K562 (cell line): Measurements from ENCODE around the gene PDE8A. TPM values are rescaled to one million over a fixed set of nuclear protein-coding genes. Genes with fewer than 3 reads are reported as not detected.

Experiments used
- ATAC-seq: fragments of 200-7000 bp; cut with Tn5 transposase; 3 replicates; pipeline ENCODE4 v1.9.1; 2020; ENCODE audit warnings: moderate library complexity
- BruUV-seq: library from RNA; stranded (reverse); fragments of 400-500 nt; replicated peaks from 2 replicates; lab custom pipeline; 2021; lab: Mats Ljungman, UMichigan
- CTCF ChIA-PET: fragments of 300-600 bp; formaldehyde crosslinking; extraction: SDS; loops from one replicate; lab custom pipeline; 2021; ENCODE audit warnings: low intra/inter-chr PET ratio; lab: Yijun Ruan, JAX
- POLR2A ChIA-PET: fragments of 300-600, 350-650 bp; sonication (Branson Sonifier 250); formaldehyde crosslinking; extraction: SDS; loops from one replicate; lab custom pipeline; 2021; ENCODE audit warnings: antibody characterized with exemption, inconsistent platforms; lab: Yijun Ruan, JAX
- DNase-seq, 4 experiments: peaks; one replicate each; pipeline versions ENCODE4 v3.0.0 to v3.0.0-alpha.2; 2011 to 2018; ENCODE audit warnings: low spot score in 3 of 4, mixed read lengths in 3 of 4; ENCODE audit errors: extremely low read depth in 1 of 4
- FAIRE-seq: peaks from 2 replicates; lab custom pipeline; 2011; peaks lifted over from hg19 to GRCh38; lab: Jason Lieb, UNC
- H2AFZ ChIP-seq: 2 replicates; pipeline ENCODE4 v1.6.0; 2011; ENCODE audit warnings: low read depth, low read length, control low read depth, inconsistent platforms
- H3K27ac ChIP-seq: fragments of 200-600 bp; 3 replicates; pipeline ENCODE4 v1.8.0; 2011; ENCODE audit warnings: low read depth, mild to moderate bottlenecking, control low read depth, inconsistent platforms, low read length, moderate library complexity, mixed read lengths; ENCODE audit errors: extremely low read depth
- H3K27me3 ChIP-seq, 2 experiments: fragments of 300-600 bp in 1 of 2; 2 replicates in 1 of 2; 3 replicates in 1 of 2; pipeline versions ENCODE4 v1.6.0 to v1.8.0; 2011; ENCODE audit warnings: inconsistent platforms in 2 of 2, low read length in 2 of 2, mild to moderate bottlenecking in 1 of 2, mixed read lengths in 1 of 2, moderate library complexity in 1 of 2; ENCODE audit not compliant: control insufficient read depth in 2 of 2, insufficient read depth in 2 of 2
- H3K36me3 ChIP-seq: fragments of 300-600 bp; 3 replicates; pipeline ENCODE4 v1.8.0; 2011; ENCODE audit warnings: mild to moderate bottlenecking, low read length, inconsistent platforms; ENCODE audit not compliant: control insufficient read depth, insufficient read depth
- H3K4me1 ChIP-seq, 2 experiments: fragments of 200-600 bp in 1 of 2; replicated peaks in 1 of 2; 2 replicates in 1 of 2; 3 replicates in 1 of 2; pipeline versions ENCODE4 v1.5.1 to v1.8.0; 2011; ENCODE audit warnings: inconsistent platforms in 2 of 2, low read length in 2 of 2, mild to moderate bottlenecking in 1 of 2, mixed read lengths in 1 of 2, moderate library complexity in 1 of 2; ENCODE audit not compliant: control insufficient read depth in 2 of 2, insufficient read depth in 2 of 2
- H3K4me2 ChIP-seq: 2 replicates; pipeline ENCODE4 v1.6.1; 2011; ENCODE audit warnings: low read length, control low read depth, inconsistent platforms, mixed read lengths; ENCODE audit not compliant: insufficient read depth
- H3K4me3 ChIP-seq: fragments of 200-600 bp; sonication (generic), shearing (Covaris generic); 2 replicates; pipeline ENCODE4 v1.5.1; 2016; ENCODE audit warnings: control low read depth, inconsistent platforms
- H3K79me2 ChIP-seq: fragments of 200-600 bp; 3 replicates; pipeline ENCODE4 v1.8.0; 2011; ENCODE audit warnings: low read length, inconsistent platforms; ENCODE audit not compliant: control insufficient read depth, insufficient read depth
- H3K9ac ChIP-seq, 2 experiments: 2 replicates each; pipeline versions ENCODE4 v1.6.0 to v1.6.1; 2011; ENCODE audit warnings: low read depth in 2 of 2, low read length in 2 of 2, control low read depth in 1 of 2, inconsistent platforms in 1 of 2, mild to moderate bottlenecking in 1 of 2, mixed read lengths in 1 of 2; ENCODE audit not compliant: insufficient read depth in 1 of 2
- H3K9me1 ChIP-seq: one replicate; pipeline ENCODE4 v1.6.0; 2011; ENCODE audit warnings: inconsistent platforms, mild to moderate bottlenecking, low read length, moderate library complexity; ENCODE audit not compliant: control insufficient read depth, insufficient read depth
- H3K9me3 ChIP-seq: replicated peaks from 2 replicates; pipeline ENCODE4 v1.5.1; 2011; ENCODE audit warnings: low read depth, low read length, inconsistent platforms; ENCODE audit not compliant: control insufficient read depth, insufficient read depth
- H4K20me1 ChIP-seq: replicated peaks from 2 replicates; pipeline ENCODE4 v1.6.1; 2011; ENCODE audit warnings: low read length, inconsistent platforms, mixed read lengths; ENCODE audit not compliant: control insufficient read depth, insufficient read depth
- ESRRB ChIP-seq: fragments of 250-450 bp; sonication (Bioruptor Pico); IDR thresholded peaks from 2 replicates; pipeline ENCODE4 v1.5.0; 2020; ENCODE audit warnings: mild to moderate bottlenecking, moderate library complexity, borderline replicate concordance
- NR2C2 ChIP-seq, 2 experiments: fragments of 200-800 bp in 1 of 2; sonication (Bioruptor generic) in 1 of 2; sonication (generic) in 1 of 2; formaldehyde crosslinking in 1 of 2; IDR thresholded peaks; 2 replicates each; pipeline versions ENCODE4 v1.6.1 to v1.8.0; 2016 to 2022; ENCODE audit warnings: mild to moderate bottlenecking in 1 of 2, missing compliant biosample characterization in 1 of 2, missing genetic modification characterization in 1 of 2, missing genetic modification reagents in 1 of 2
- SAFB ChIP-seq: fragments of 200-400 bp; formaldehyde crosslinking; IDR thresholded peaks from 2 replicates; pipeline ENCODE4 v1.6.1; 2017; ENCODE audit warnings: low read depth, low read length, borderline replicate concordance
- SMAD4 ChIP-seq: fragments of 250-450 bp; sonication (Bioruptor Pico); conservative IDR thresholded peaks from 2 replicates; pipeline ENCODE4 v1.8.0; 2021; ENCODE audit warnings: inconsistent platforms, mild to moderate bottlenecking, moderate library complexity
- ZEB2 ChIP-seq: fragments of 450-650 bp; IDR thresholded peaks from 2 replicates; pipeline ENCODE4 v1.6.1; 2016
- ZSCAN29 ChIP-seq: fragments of 450-650 bp; IDR thresholded peaks from 2 replicates; pipeline ENCODE4 v1.6.1; 2017
- WGBS: fragments of 100-300 bp; shearing (Covaris generic); methylation state at CpG from one replicate; pipeline ENCODE4 v1.1.6; 2016; ENCODE audit warnings: low coverage, mixed read lengths; ENCODE audit not compliant: insufficient coverage; ENCODE audit errors: missing lambda C conversion rate; 5-methylcytosine and 5-hydroxymethylcytosine counted together
- in situ Hi-C: fragments of 300-500 bp; cut with MboI; formaldehyde crosslinking; loops from 4 replicates; pipeline ENCODE4 v1.15.0; 2018; ENCODE audit warnings: inconsistent platforms, mixed read lengths
- intact Hi-C: fragments of 100-400 bp; cut with micrococcal nuclease; formaldehyde crosslinking; loops from 2 replicates; pipeline ENCODE4 v1.14.2; 2022
- polyA plus RNA-seq, 8 experiments: library from polyadenylated mRNA; depleted of rRNA in 4 of 8; stranded (reverse) in 5 of 8; unstranded in 3 of 8; fragments of >200 nt; fragmentation: Nextera tagmentation in 2 of 8; fragmentation: Illumina TruSeq in 1 of 8; extraction: Ambion mirVana in 2 of 8; extraction: Trizol in 1 of 8; gene quantifications; 2 replicates each; pipeline versions ENCODE4 v1.2.1 to v1.2.3, GENCODE V29; 2011 to 2014; ENCODE audit warnings: inconsistent platforms in 1 of 8, missing spikeins in 1 of 8
- total RNA-seq, 7 experiments: library from RNA; depleted of rRNA in 6 of 7; stranded (reverse); fragments of >200 nt in 6 of 7; fragmentation: Illumina TruSeq in 2 of 7; extraction: Trizol in 2 of 7; gene quantifications; 2 replicates each; pipeline versions ENCODE4 v1.2.1 to v1.2.3, GENCODE V29; 2011 to 2021; ENCODE audit warnings: low replicate concordance in 1 of 7

Gene PDE8A
- total and polyA plus RNA-seq, 9 of the 15 experiments (the other 6 are each of a cell fraction or from before 2014, with no cell fraction given), result 5.9 to 40.3 (median 19.8) TPM

DNA sequence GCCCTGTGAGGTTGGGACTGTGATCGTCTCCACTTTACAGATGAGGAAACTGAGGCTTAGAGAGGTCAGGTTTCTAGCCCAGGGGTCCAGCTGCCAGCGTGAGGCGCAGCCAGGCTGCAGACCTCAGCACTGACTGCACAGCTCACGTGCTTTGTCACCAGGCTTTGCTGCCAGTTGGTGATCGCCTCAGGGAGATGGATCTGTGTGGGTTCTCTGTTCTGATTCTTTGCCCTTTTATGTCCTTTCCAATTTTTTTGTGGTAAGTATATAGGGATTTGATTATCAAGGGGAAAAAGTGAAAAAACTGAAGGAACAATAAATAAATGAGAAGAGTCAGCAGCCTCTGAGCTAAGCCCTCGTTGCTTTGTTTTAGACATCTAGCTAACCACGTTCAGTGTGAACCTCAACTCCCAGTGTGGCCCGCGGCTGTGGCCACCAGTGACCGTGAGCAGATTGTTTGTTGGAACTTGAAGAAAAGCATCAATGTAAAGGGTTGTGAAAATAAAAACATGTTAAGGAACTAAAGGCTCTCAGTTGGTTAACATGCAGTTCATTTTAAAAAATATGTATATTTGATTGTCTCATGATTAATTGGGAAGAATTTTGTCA, 117.6 kb downstream of the PDE8A start:
- Histone ChIP-seq H3K9me3 (no peaks in the 10 kb centered on the region), H3K27ac (no peak overlapping the region), H3K9ac (peak overlapping the region in 1 of 2 experiments; percentile 45; a peak in 1 of 4 replicates), H3K36me3 (peaks cover 40% of the 10 kb centered on the region), H3K4me3 (no peak overlapping the region), H3K9me1 (no peaks in the 10 kb centered on the region), H3K4me1 (peaks cover 3 to 9% of the 10 kb centered on the region in 2 experiments; a peak in 3 of 5 replicates), H3K79me2 (no peaks in the 10 kb centered on the region), H4K20me1 (no peaks in the 10 kb centered on the region), H3K27me3 (no peaks in the 10 kb centered on the region), H2AFZ (no peak overlapping the region), H3K4me2 (no peak overlapping the region)
- FAIRE-seq (no peak), DNase-seq (no peak), ATAC-seq (no peak)
- TF ChIP-seq SMAD4 (CRISPR knock-in tag), result no peak
- TF ChIP-seq ZSCAN29, result no peak
- TF ChIP-seq ESRRB (CRISPR knock-in tag), result no peak
- no peak for TF ChIP-seq SAFB
- no peak for TF ChIP-seq NR2C2 (CRISPR knock-in tag; IDR thresholded peaks at IDR 0.05)
- no peak for TF ChIP-seq NR2C2 (tag; IDR thresholded peaks at IDR 0.05)
- TF ChIP-seq ZEB2, result no peak
- in situ Hi-C loops (no loop called here), intact Hi-C loops (no loop called here)
- ChIA-PET POLR2A (no interaction called here), CTCF (no interaction called here)
- WGBS, result 97% methylated on average over 10 of the region's 10 CpGs
- BruUV-seq, result no TSS peak
